Activated CD4-positive, alpha-beta T cell treated with anti-CD3 and anti-CD28 coated beads for 36 hours (primary cell): ENCODE results near the gene PROSER2. TPM values are rescaled to one million over a fixed set of nuclear protein-coding genes. Genes with fewer than 3 reads are reported as not detected.

Experiments used
- ATAC-seq: fragments of 200-7000 bp; cut with Tn5 transposase; one replicate; pipeline ENCODE4 v1.10.0; 2021; ENCODE audit warnings: mild to moderate bottlenecking, moderate library complexity
- CTCF ChIA-PET: fragments of 350-600 bp; sonication (Branson Sonifier 250); formaldehyde crosslinking; loops from one replicate; lab custom pipeline; 2021; ENCODE audit warnings: antibody characterized with exemption; lab: Charles Lee
- POLR2A ChIA-PET: fragments of 350-600 bp; sonication (Branson Sonifier 250); formaldehyde crosslinking; loops from one replicate; lab custom pipeline; 2021; ENCODE audit warnings: antibody characterized with exemption, inconsistent platforms; lab: Charles Lee
- DNase-seq: peaks from one replicate; pipeline ENCODE4 v3.0.0-alpha.2; 2020
- H3K27ac Mint-ChIP-seq: one replicate; pipeline ENCODE4 v1.8.0; 2021; ENCODE audit warnings: mixed read lengths
- H3K27me3 Mint-ChIP-seq: one replicate; pipeline ENCODE4 v1.8.0; 2021; ENCODE audit warnings: mixed read lengths
- H3K36me3 Mint-ChIP-seq: one replicate; pipeline ENCODE4 v1.8.0; 2021; ENCODE audit warnings: low read depth, mixed read lengths
- H3K4me1 Mint-ChIP-seq: one replicate; pipeline ENCODE4 v1.8.0; 2021; ENCODE audit warnings: mixed read lengths
- H3K4me3 Mint-ChIP-seq: one replicate; pipeline ENCODE4 v1.8.0; 2021; ENCODE audit warnings: mild to moderate bottlenecking, moderate library complexity, mixed read lengths
- H3K9me3 Mint-ChIP-seq: one replicate; pipeline ENCODE4 v1.8.0; 2021; ENCODE audit warnings: low read depth, mixed read lengths
- intact Hi-C, 2 experiments: fragments of 100-400 bp; cut with DNase I in 1 of 2; cut with micrococcal nuclease in 1 of 2; formaldehyde crosslinking; loops; one replicate each; pipeline versions ENCODE4 v1.14.2 to v1.15.1; 2022 to 2024; cut with DNase I, micrococcal nuclease
- total RNA-seq, 2 experiments: library from RNA; stranded (reverse); gene quantifications; one replicate each; pipeline ENCODE4 v1.2.3, GENCODE V29; 2021

The PROSER2 gene
- total RNA-seq, 2 experiments from 2014 or later: 0.78 to 0.88 TPM

- Mint-ChIP-seq H3K27ac (no peak overlapping the region), H3K4me3 (no peak overlapping the region), H3K9me3 (no peaks in the 10 kb centered on the region), H3K27me3 (no peaks in the 10 kb centered on the region), H3K4me1 (no peaks in the 10 kb centered on the region), H3K36me3 (no peaks in the 10 kb centered on the region)
- DNase-seq (no peak), ATAC-seq (no peak)
- CTCF ChIA-PET: no interaction called here
- intact Hi-C loops: no loop called here
- POLR2A ChIA-PET: no interaction called here
Observed at GRCh38 chr10:11899067-11899876, 76.1 kb downstream of the PROSER2 start.

- Mint-ChIP-seq H3K4me3 (no peak overlapping the region), H3K27me3 (no peaks in the 10 kb centered on the region), H3K4me1 (no peaks in the 10 kb centered on the region), H3K9me3 (no peaks in the 10 kb centered on the region), H3K36me3 (no peaks in the 10 kb centered on the region), H3K27ac (no peak overlapping the region)
- ATAC-seq (no peak), DNase-seq (no peak)
- intact Hi-C loops: no loop called here
- ChIA-PET CTCF (no interaction called here), POLR2A (no interaction called here)
Observed at GRCh38 chr10:11901036-11901301, 77.8 kb downstream of the PROSER2 start.

GRCh38 chr10:11901454-11901832, 78.3 kb downstream of the PROSER2 start:
- no peak for DNase-seq
- intact Hi-C loops: no loop called here
- no peaks in the 10 kb centered on the region for H3K36me3 Mint-ChIP-seq
- no peaks in the 10 kb centered on the region for H3K27me3 Mint-ChIP-seq
- no peaks in the 10 kb centered on the region for H3K9me3 Mint-ChIP-seq
- POLR2A ChIA-PET: no interaction called here
- H3K4me1 Mint-ChIP-seq: no peaks in the 10 kb centered on the region
- H3K27ac Mint-ChIP-seq: no peak overlapping the region
- CTCF ChIA-PET: no interaction called here
- ATAC-seq: no peak
- no peak overlapping the region for H3K4me3 Mint-ChIP-seq

- intact Hi-C loops: no loop called here
- Mint-ChIP-seq H3K9me3 (no peaks in the 10 kb centered on the region), H3K4me1 (no peaks in the 10 kb centered on the region), H3K36me3 (no peaks in the 10 kb centered on the region), H3K4me3 (no peak overlapping the region), H3K27me3 (no peaks in the 10 kb centered on the region), H3K27ac (no peak overlapping the region)
- DNase-seq (no peak), ATAC-seq (no peak)
- POLR2A ChIA-PET: no interaction called here
- CTCF ChIA-PET: no interaction called here
Observed at GRCh38 chr10:11901833-11902475, 78.8 kb downstream of the PROSER2 start.

GRCh38 chr10:11902646-11903045, 79.5 kb downstream of the PROSER2 start:
- DNase-seq (no peak), ATAC-seq (no peak)
- Mint-ChIP-seq H3K36me3 (no peaks in the 10 kb centered on the region), H3K27ac (no peak overlapping the region), H3K9me3 (no peaks in the 10 kb centered on the region), H3K27me3 (no peaks in the 10 kb centered on the region), H3K4me1 (no peaks in the 10 kb centered on the region), H3K4me3 (no peak overlapping the region)
- ChIA-PET POLR2A (no interaction called here), CTCF (no interaction called here)
- intact Hi-C loops: no loop called here

- Mint-ChIP-seq H3K9me3 (no peaks in the 10 kb centered on the region), H3K4me3 (no peak overlapping the region), H3K27ac (no peak overlapping the region), H3K36me3 (no peaks in the 10 kb centered on the region), H3K27me3 (peaks cover 2% of the 10 kb centered on the region), H3K4me1 (no peaks in the 10 kb centered on the region)
- no peak for DNase-seq
- ChIA-PET CTCF (no interaction called here), POLR2A (no interaction called here)
- intact Hi-C loops: no loop called here
- no peak for ATAC-seq
Observed at GRCh38 chr10:11906714-11907113, 83.6 kb downstream of the PROSER2 start.

GRCh38 chr10:11907914-11908313, 84.8 kb downstream of the PROSER2 start:
- ChIA-PET POLR2A (no interaction called here), CTCF (no interaction called here)
- no peak overlapping the region for H3K27ac Mint-ChIP-seq
- no peak overlapping the region for H3K4me3 Mint-ChIP-seq
- intact Hi-C loops: no loop called here
- ATAC-seq (no peak), DNase-seq (no peak)
- no peaks in the 10 kb centered on the region for H3K4me1 Mint-ChIP-seq
- no peaks in the 10 kb centered on the region for H3K9me3 Mint-ChIP-seq
- H3K27me3 Mint-ChIP-seq: peaks cover 2% of the 10 kb centered on the region
- no peaks in the 10 kb centered on the region for H3K36me3 Mint-ChIP-seq

- no peaks in the 10 kb centered on the region for H3K4me1 Mint-ChIP-seq
- ChIA-PET CTCF (no interaction called here), POLR2A (no interaction called here)
- H3K27ac Mint-ChIP-seq: no peak overlapping the region
- no peak overlapping the region for H3K4me3 Mint-ChIP-seq
- peaks cover 2% of the 10 kb centered on the region for H3K27me3 Mint-ChIP-seq
- H3K36me3 Mint-ChIP-seq: no peaks in the 10 kb centered on the region
- ATAC-seq (no peak), DNase-seq (no peak)
- no peaks in the 10 kb centered on the region for H3K9me3 Mint-ChIP-seq
- intact Hi-C loops: no loop called here
Observed at GRCh38 chr10:11908536-11908935, 85.4 kb downstream of the PROSER2 start.

GRCh38 chr10:11908991-11909390, 85.8 kb downstream of the PROSER2 start:
- intact Hi-C loops: no loop called here

GRCh38 chr10:11909618-11910017, 86.5 kb downstream of the PROSER2 start:
- Mint-ChIP-seq H3K4me3 (no peak overlapping the region), H3K27me3 (peaks cover 2% of the 10 kb centered on the region), H3K4me1 (no peaks in the 10 kb centered on the region), H3K36me3 (no peaks in the 10 kb centered on the region), H3K27ac (no peak overlapping the region), H3K9me3 (no peaks in the 10 kb centered on the region)
- intact Hi-C loops: no loop called here
- no peak for DNase-seq
- no peak for ATAC-seq
- CTCF ChIA-PET: no interaction called here
- POLR2A ChIA-PET: no interaction called here

More at GRCh38 chr10:11908991-11909390, 85.8 kb downstream of the PROSER2 start:
- no peak overlapping the region for H3K27ac Mint-ChIP-seq
- POLR2A ChIA-PET: no interaction called here
- ATAC-seq (no peak), DNase-seq (no peak)
- CTCF ChIA-PET: no interaction called here
- peaks cover 2% of the 10 kb centered on the region for H3K27me3 Mint-ChIP-seq
- no peaks in the 10 kb centered on the region for H3K9me3 Mint-ChIP-seq
- no peak overlapping the region for H3K4me3 Mint-ChIP-seq
- H3K36me3 Mint-ChIP-seq: no peaks in the 10 kb centered on the region
- no peaks in the 10 kb centered on the region for H3K4me1 Mint-ChIP-seq

GRCh38 chr10:11910102-11910501, 86.9 kb downstream of the PROSER2 start:
- H3K27ac Mint-ChIP-seq: no peak overlapping the region
- H3K4me1 Mint-ChIP-seq: no peaks in the 10 kb centered on the region
- DNase-seq: no peak
- H3K9me3 Mint-ChIP-seq: no peaks in the 10 kb centered on the region
- CTCF ChIA-PET: no interaction called here
- POLR2A ChIA-PET: no interaction called here
- H3K4me3 Mint-ChIP-seq: no peak overlapping the region
- ATAC-seq: no peak
- no peaks in the 10 kb centered on the region for H3K36me3 Mint-ChIP-seq
- H3K27me3 Mint-ChIP-seq: peaks cover 2% of the 10 kb centered on the region
- intact Hi-C loops: no loop called here

- ChIA-PET CTCF (no interaction called here), POLR2A (no interaction called here)
- no peak overlapping the region for H3K27ac Mint-ChIP-seq
- ATAC-seq (no peak), DNase-seq (no peak)
- intact Hi-C loops: no loop called here
- no peaks in the 10 kb centered on the region for H3K36me3 Mint-ChIP-seq
- no peaks in the 10 kb centered on the region for H3K4me1 Mint-ChIP-seq
- peaks cover 2% of the 10 kb centered on the region for H3K27me3 Mint-ChIP-seq
- H3K9me3 Mint-ChIP-seq: no peaks in the 10 kb centered on the region
- H3K4me3 Mint-ChIP-seq: no peak overlapping the region
Observed at GRCh38 chr10:11913079-11913641, 90.0 kb downstream of the PROSER2 start.
